GM12874 (cell line): ENCODE data around the gene TPO.

Experiments
- CTCF ChIP-seq: IDR thresholded peaks from 2 replicates; pipeline ENCODE4 v1.5.1; 2011; ENCODE audit warnings: low read depth, mild to moderate bottlenecking, control low read depth, low read length, moderate library complexity; ENCODE audit not compliant: insufficient read depth

The TPO gene

DNA sequence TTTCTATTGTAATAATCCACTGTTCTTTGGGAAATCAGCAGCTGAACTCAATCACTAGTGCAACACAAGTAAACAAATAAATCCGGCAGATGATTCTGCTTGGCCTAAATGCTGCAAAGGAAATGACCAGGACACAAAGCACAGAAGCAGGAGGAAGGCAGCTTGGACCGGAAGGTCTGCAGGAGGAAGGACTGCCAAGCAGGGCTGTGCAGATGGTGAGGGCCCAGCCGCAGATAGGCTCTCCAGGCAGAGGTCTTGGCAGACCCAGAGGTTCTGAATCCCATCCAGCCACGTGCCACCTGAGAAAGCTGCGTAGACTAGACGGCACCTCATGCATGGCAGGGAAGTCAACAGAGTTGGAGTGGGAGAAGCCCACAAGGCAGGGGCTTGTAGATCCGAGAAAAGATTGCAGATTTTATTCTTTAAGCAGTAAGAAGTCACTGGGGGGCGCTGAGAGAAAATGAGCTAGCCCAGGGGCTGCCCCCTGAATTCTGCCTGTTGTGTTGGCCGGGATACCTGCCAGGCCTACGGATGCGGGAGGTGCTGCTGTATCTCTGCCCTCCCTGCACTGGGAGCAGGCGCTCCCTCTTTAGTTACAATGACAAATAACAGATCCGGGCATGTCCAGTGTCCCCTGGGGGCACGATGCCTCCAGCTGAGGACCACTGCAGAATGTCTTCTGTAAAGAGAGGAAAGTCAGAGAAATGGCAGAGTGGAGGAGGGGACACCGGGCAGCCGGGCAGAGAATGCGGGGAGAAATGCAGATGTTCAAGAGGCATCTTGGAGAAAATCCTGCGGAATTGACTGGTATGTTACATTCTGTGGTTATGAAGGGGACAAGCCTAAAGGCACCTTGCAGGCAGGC lies 177.6 kb downstream of the TPO start:
- no peak for TF ChIP-seq CTCF

- TF ChIP-seq CTCF = no peak
These were observed 178.2 kb downstream of the TPO start for GRCh38 chr2:1591461-1591770.
